Measurements from ENCODE around the gene ZMIZ2. TPM values are rescaled to one million over a fixed set of nuclear protein-coding genes. Genes with fewer than 3 reads are reported as not detected.

ZMIZ2 gene
- total RNA-seq, 2 donors from 2014 or later, result 88.7 to 134 TPM

- no peak overlapping the region for H3K4me3 Mint-ChIP-seq
- H3K27ac Mint-ChIP-seq, result peak overlapping the region; percentile 10
- H3K36me3 Mint-ChIP-seq (ENCODE audit: low read depth), result no peaks in the 10 kb centered on the region
- no peak for ATAC-seq (replicated peaks)
- H3K27me3 Mint-ChIP-seq, result no peaks in the 10 kb centered on the region
- H3K9me3 Mint-ChIP-seq, result no peaks in the 10 kb centered on the region
- peaks cover 18% of the 10 kb centered on the region for H3K4me1 Mint-ChIP-seq
Measured at GRCh38 chr7:44738876-44739665, 9.6 kb upstream of the ZMIZ2 start.

- Mint-ChIP-seq H3K27ac (peak overlapping the region; percentile 10), H3K27me3 (no peaks in the 10 kb centered on the region), H3K9me3 (no peaks in the 10 kb centered on the region), H3K4me1 (peaks cover 9% of the 10 kb centered on the region), H3K4me3 (no peak overlapping the region), H3K36me3 (ENCODE audit: low read depth) (no peaks in the 10 kb centered on the region)
- ATAC-seq (replicated peaks), result no peak
Measured at GRCh38 chr7:44740055-44740454, 8.6 kb upstream of the ZMIZ2 start.

- Mint-ChIP-seq H3K27me3 (no peaks in the 10 kb centered on the region), H3K9me3 (no peaks in the 10 kb centered on the region), H3K4me3 (no peak overlapping the region), H3K27ac (no peak overlapping the region), H3K36me3 (ENCODE audit: low read depth) (no peaks in the 10 kb centered on the region), H3K4me1 (no peaks in the 10 kb centered on the region)
- ATAC-seq (replicated peaks), result no peak
Measured at GRCh38 chr7:44743750-44744149, 4.9 kb upstream of the ZMIZ2 start.

DNA sequence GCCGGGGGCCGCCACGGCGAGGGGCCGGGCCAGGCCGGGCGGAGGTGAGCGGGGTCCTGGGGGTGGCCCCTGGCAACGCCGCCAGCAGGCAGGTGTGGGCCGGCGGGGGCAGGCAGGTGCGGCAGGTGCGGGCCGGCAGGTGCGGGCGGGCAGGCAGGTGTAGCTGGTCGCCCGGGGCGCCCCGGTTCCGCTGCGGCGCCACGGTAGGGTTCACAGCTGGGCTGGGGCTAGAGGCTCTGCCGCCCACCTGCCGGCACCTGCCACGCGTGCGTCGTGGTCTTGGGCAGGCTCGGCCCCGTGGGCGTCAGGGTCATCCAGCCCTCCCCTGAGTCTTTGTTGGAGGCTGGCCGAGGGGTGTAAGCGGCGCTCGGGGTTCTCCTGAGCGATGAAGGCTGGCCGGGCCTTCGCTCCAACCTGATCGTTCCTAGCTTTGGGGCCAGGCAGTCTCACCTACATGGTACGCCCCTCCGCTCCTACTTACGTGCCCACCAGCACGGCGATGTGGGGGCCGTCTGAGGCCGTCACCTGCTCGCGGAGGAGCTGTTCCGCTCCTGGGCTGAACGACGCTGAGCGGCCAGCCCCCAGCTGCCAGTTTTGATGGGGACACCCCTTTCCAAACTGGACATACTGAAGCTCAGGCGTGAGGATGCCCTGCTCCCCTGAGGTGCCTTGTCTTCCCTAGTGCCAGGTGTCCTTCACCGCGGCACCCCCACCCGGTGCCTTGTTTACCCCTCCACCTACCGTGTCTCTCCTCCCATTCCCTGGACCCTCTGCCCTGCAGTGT lies 493 bp downstream of the ZMIZ2 start:
- Mint-ChIP-seq H3K27ac (peak overlapping the region; percentile 77), H3K4me3 (peak overlapping the region; percentile 86), H3K4me1 (peaks cover 17% of the 10 kb centered on the region), H3K36me3 (ENCODE audit: low read depth) (peaks cover 32% of the 10 kb centered on the region), H3K27me3 (no peaks in the 10 kb centered on the region), H3K9me3 (no peaks in the 10 kb centered on the region)
- peak; percentile 3 for ATAC-seq (replicated peaks)

DNA sequence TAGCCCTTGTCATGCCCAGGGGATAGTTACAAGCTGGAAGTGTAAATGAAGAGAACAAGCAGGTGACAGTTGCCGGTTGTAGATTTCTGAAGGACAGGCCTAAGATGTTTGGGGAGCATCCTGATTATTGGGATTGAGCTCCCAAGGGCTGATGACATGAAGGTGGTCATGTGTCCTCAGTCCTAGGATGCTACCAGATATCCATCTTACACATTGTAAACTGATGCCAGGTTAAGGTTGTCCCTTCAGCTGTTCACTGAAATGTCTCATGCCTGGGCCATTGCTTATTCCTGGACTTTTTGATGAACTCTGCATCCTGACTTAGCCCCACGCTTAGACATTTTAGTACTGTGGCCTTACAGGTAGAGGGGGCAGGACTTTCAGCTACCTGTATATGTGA lies 1.3 kb downstream of the ZMIZ2 start:
- H3K9me3 Mint-ChIP-seq, result no peaks in the 10 kb centered on the region
- H3K4me3 Mint-ChIP-seq, result peak overlapping the region; percentile 86
- ATAC-seq (replicated peaks), result no peak
- peak overlapping the region; percentile 93 for H3K27ac Mint-ChIP-seq
- H3K27me3 Mint-ChIP-seq, result no peaks in the 10 kb centered on the region
- peaks cover 17% of the 10 kb centered on the region for H3K4me1 Mint-ChIP-seq
- H3K36me3 Mint-ChIP-seq (ENCODE audit: low read depth), result peaks cover 32% of the 10 kb centered on the region

DNA sequence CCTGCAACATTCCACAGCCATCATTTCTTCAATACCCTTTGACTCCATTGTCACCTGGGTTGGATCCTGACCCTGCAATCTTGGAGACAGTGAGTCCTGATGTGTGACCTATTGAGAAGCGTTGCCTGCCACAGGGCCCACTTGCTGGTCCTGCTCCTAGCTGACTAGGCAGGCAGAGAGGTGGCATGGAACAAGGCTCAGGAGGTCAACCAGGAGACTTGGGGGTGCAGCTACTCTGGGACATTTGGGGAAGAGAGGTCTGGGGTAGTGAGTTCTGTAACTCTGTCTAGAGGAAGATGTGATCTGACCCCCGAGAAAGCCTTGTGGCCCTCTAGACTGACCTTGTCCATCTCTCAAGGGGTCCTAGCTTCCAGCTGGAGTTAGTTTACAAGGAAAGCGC lies 1.8 kb downstream of the ZMIZ2 start:
- H3K27me3 Mint-ChIP-seq, result no peaks in the 10 kb centered on the region
- H3K27ac Mint-ChIP-seq, result peak overlapping the region; percentile 93
- H3K9me3 Mint-ChIP-seq, result no peaks in the 10 kb centered on the region
- H3K4me1 Mint-ChIP-seq, result peaks cover 17% of the 10 kb centered on the region
- no peak for ATAC-seq (replicated peaks)
- peak overlapping the region; percentile 86 for H3K4me3 Mint-ChIP-seq
- H3K36me3 Mint-ChIP-seq (ENCODE audit: low read depth), result peaks cover 32% of the 10 kb centered on the region

- H3K4me3 Mint-ChIP-seq, result peak overlapping the region; percentile 86
- ATAC-seq (replicated peaks), result peak; percentile 69
- peaks cover 17% of the 10 kb centered on the region for H3K4me1 Mint-ChIP-seq
- peak overlapping the region; percentile 93 for H3K27ac Mint-ChIP-seq
- peaks cover 33% of the 10 kb centered on the region for H3K36me3 Mint-ChIP-seq (ENCODE audit: low read depth)
- no peaks in the 10 kb centered on the region for H3K27me3 Mint-ChIP-seq
- no peaks in the 10 kb centered on the region for H3K9me3 Mint-ChIP-seq
Measured at GRCh38 chr7:44750921-44751571, 2.4 kb downstream of the ZMIZ2 start.

- Mint-ChIP-seq H3K4me1 (peaks cover 17% of the 10 kb centered on the region), H3K27me3 (no peaks in the 10 kb centered on the region), H3K9me3 (no peaks in the 10 kb centered on the region), H3K27ac (peak overlapping the region; percentile 30), H3K4me3 (peak overlapping the region; percentile 26), H3K36me3 (ENCODE audit: low read depth) (peaks cover 39% of the 10 kb centered on the region)
- no peak for ATAC-seq (replicated peaks)
Measured at GRCh38 chr7:44752822-44753221, 4.2 kb downstream of the ZMIZ2 start.

- Mint-ChIP-seq H3K4me3 (no peak overlapping the region), H3K9me3 (no peaks in the 10 kb centered on the region), H3K36me3 (ENCODE audit: low read depth) (peaks cover 47% of the 10 kb centered on the region), H3K27me3 (no peaks in the 10 kb centered on the region), H3K4me1 (peaks cover 13% of the 10 kb centered on the region), H3K27ac (peak overlapping the region; percentile 80)
- no peak for ATAC-seq (replicated peaks)
Measured at GRCh38 chr7:44754802-44755697, 6.4 kb downstream of the ZMIZ2 start.

- Mint-ChIP-seq H3K4me1 (peaks cover 5% of the 10 kb centered on the region), H3K36me3 (ENCODE audit: low read depth) (peaks cover 46% of the 10 kb centered on the region), H3K27ac (peak overlapping the region; percentile 80), H3K9me3 (no peaks in the 10 kb centered on the region), H3K4me3 (no peak overlapping the region), H3K27me3 (no peaks in the 10 kb centered on the region)
- ATAC-seq (replicated peaks), result no peak
Measured at GRCh38 chr7:44755698-44756627, 7.3 kb downstream of the ZMIZ2 start.

DNA sequence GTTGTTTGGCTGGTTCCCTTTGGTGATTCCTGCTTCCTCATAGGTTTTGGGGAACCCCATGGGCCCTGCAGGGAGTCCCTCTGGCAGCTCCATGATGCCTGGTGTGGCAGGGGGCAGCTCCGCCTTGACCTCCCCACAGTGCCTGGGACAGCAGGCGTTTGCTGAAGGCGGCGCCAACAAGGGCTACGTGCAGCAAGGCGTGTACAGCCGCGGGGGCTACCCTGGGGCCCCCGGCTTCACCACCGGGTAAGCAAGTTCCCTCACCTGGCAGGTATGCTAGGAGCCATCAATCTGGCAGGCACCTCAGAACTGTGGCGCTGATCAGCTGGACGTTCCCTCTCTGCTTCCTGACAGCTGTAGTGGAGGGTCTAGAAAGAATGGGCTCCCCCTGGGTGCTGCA lies 8.3 kb downstream of the ZMIZ2 start:
- ATAC-seq (replicated peaks), result no peak
- Mint-ChIP-seq H3K9me3 (no peaks in the 10 kb centered on the region), H3K4me3 (no peak overlapping the region), H3K4me1 (no peaks in the 10 kb centered on the region), H3K36me3 (ENCODE audit: low read depth) (peaks cover 45% of the 10 kb centered on the region), H3K27ac (no peak overlapping the region), H3K27me3 (no peaks in the 10 kb centered on the region)

DNA sequence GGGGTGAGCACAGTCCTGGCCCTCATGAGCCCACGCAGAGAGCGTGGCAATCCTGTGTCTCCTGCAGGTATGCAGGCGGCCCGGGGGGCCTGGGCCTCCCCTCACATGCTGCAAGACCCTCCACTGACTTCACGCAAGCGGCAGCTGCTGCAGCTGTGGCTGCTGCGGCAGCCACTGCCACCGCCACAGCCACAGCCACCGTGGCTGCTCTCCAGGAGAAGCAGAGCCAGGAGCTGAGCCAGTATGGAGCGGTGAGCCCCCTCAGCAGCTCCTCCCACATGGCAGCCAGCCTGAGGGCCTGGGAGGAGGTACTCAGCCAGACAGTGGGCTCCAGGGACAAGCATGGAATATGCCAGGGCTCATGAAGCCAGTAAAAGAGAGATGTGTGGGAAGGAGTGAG lies 8.7 kb downstream of the ZMIZ2 start:
- peaks cover 47% of the 10 kb centered on the region for H3K36me3 Mint-ChIP-seq (ENCODE audit: low read depth)

DNA sequence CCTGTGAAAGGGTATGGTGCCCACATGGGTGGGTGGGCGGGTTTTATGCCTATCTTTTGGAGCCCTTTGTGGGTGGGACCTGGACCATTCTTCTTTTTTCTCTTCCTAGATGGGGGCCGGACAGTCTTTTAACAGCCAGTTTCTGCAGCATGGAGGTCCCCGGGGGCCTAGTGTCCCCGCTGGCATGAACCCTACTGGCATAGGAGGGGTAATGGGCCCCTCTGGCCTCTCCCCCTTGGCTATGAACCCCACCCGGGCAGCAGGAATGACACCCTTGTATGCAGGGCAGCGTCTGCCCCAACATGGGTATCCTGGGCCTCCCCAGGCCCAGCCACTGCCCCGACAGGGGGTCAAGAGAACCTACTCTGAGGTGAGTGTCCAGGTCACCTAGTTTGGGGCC lies 9.1 kb downstream of the ZMIZ2 start:
- no peak overlapping the region for H3K4me3 Mint-ChIP-seq
- peaks cover 47% of the 10 kb centered on the region for H3K36me3 Mint-ChIP-seq (ENCODE audit: low read depth)
- H3K27me3 Mint-ChIP-seq, result no peaks in the 10 kb centered on the region
- no peaks in the 10 kb centered on the region for H3K9me3 Mint-ChIP-seq
- no peaks in the 10 kb centered on the region for H3K4me1 Mint-ChIP-seq
- no peak overlapping the region for H3K27ac Mint-ChIP-seq
- no peak for ATAC-seq (replicated peaks)

More for the DNA sequence above, 8.7 kb downstream of the ZMIZ2 start:
- H3K4me3 Mint-ChIP-seq, result no peak overlapping the region
- H3K27ac Mint-ChIP-seq, result no peak overlapping the region
- H3K27me3 Mint-ChIP-seq, result no peaks in the 10 kb centered on the region
- H3K4me1 Mint-ChIP-seq, result no peaks in the 10 kb centered on the region
- ATAC-seq (replicated peaks), result no peak
- H3K9me3 Mint-ChIP-seq, result no peaks in the 10 kb centered on the region
